ES-I3 (cell line): ENCODE data around the gene KRT40.

Source experiments
- H3K36me3 ChIP-seq: 2 replicates; pipeline ENCODE4 v1.6.1; 2013; ENCODE audit warnings: mild to moderate bottlenecking, low read length, control low read depth, moderate library complexity; ENCODE audit not compliant: insufficient read depth
- H3K4me1 ChIP-seq: 2 replicates; pipeline ENCODE4 v1.6.1; 2013; ENCODE audit warnings: mild to moderate bottlenecking, control low read depth, low read length; ENCODE audit not compliant: insufficient read depth
- H3K9ac ChIP-seq: 2 replicates; pipeline ENCODE4 v1.6.1; 2013; ENCODE audit warnings: low read depth, mild to moderate bottlenecking, low read length, moderate library complexity
- H3K9me3 ChIP-seq: 2 replicates; pipeline ENCODE4 v1.6.1; 2013; ENCODE audit warnings: mild to moderate bottlenecking, low read length, moderate library complexity; ENCODE audit not compliant: control insufficient read depth, insufficient read depth

KRT40 gene

DNA sequence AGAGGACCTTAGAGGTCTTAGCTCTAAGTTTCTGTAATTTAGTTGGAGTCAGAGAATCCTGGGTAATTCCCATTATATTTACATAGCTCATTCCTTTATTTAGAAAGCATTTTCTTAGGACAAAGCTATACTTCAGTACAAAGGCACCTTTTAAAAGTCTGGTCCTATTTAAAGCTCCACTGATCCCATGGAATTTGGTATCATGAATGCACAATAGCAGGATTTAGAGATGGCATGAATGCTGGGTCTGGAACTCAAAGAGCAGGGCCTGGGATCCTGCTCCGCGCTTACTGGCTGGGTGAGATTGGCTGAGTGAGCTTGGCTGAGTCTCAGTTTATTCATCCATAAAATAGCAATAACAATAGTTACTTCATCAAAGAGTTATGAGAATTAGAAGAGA lies 51.5 kb downstream of the KRT40 start:
- Histone ChIP-seq H3K9me3 (no peaks in the 10 kb centered on the region), H3K4me1 (peaks cover 8% of the 10 kb centered on the region), H3K9ac (no peak overlapping the region), H3K36me3 (no peaks in the 10 kb centered on the region)

- H3K36me3 ChIP-seq = no peaks in the 10 kb centered on the region
- no peaks in the 10 kb centered on the region for H3K9me3 ChIP-seq
- 0 out of 2 replicates have a peak, but pooled peaks cover 1% of the 10 kb centered on the region for H3K4me1 ChIP-seq
- no peak overlapping the region for H3K9ac ChIP-seq
Measured at GRCh38 chr17:40931311-40931710, 52.8 kb downstream of the KRT40 start.
